HFFc6 (cell line): ENCODE data around the gene TMEM200B. TPM values are rescaled to one million over a fixed set of nuclear protein-coding genes. Genes with fewer than 3 reads are reported as not detected.

Source experiments
- DNase-seq: peaks from one replicate; pipeline ENCODE4 v3.0.0-alpha.2; 2018
- H3K27ac Mint-ChIP-seq: 2 replicates; pipeline ENCODE4 v1.8.0; 2020; ENCODE audit warnings: mild to moderate bottlenecking, mixed read lengths
- H3K27me3 Mint-ChIP-seq: 2 replicates; pipeline ENCODE4 v1.8.0; 2021; ENCODE audit warnings: mild to moderate bottlenecking, moderate library complexity, mixed read lengths; ENCODE audit not compliant: insufficient read depth
- H3K36me3 Mint-ChIP-seq: 2 replicates; pipeline ENCODE4 v1.8.0; 2021; ENCODE audit warnings: low read depth, mixed read lengths
- H3K4me1 Mint-ChIP-seq: 2 replicates; pipeline ENCODE4 v1.8.0; 2020; ENCODE audit warnings: low read depth, mixed read lengths
- H3K4me3 Mint-ChIP-seq: 2 replicates; pipeline ENCODE4 v1.8.0; 2020; ENCODE audit warnings: mild to moderate bottlenecking, moderate library complexity, mixed read lengths
- H3K9me3 Mint-ChIP-seq: 2 replicates; pipeline ENCODE4 v1.8.0; 2020; ENCODE audit warnings: mild to moderate bottlenecking, mixed read lengths
- long read RNA-seq: library from polyadenylated mRNA; unstranded; transcript quantifications from one replicate; pipeline ENCODE4 v2.0.0, GENCODE V29; 2019
- total RNA-seq, 6 experiments: library from RNA; stranded (reverse); fragmentation: NEBNext Ultra II Directional; extraction: Animal tissue kit (Norgen Biotek cat#: 25700); gene quantifications; 2 replicates in 1 of 6; 3 replicates in 5 of 6; pipeline ENCODE4 v1.2.3, GENCODE V29; 2021
- TF ChIP-seq, protein P1 (sequence below): fragments of 200-600 bp; sonication (generic); IDR thresholded peaks from 2 replicates; pipeline ENCODE4 v1.5.0; 2021; ENCODE audit warnings: antibody characterized with exemption, mild to moderate bottlenecking

TMEM200B gene
- 10 to 100 TPM; 12.7 to 15.4 (median 13.6) TPM for total RNA-seq
- long read RNA-seq, partial matches to known transcripts, result 0 of 1 reads
- long read RNA-seq, other reads (novel, unspliced or antisense), result 1 of 1 reads

DNA sequence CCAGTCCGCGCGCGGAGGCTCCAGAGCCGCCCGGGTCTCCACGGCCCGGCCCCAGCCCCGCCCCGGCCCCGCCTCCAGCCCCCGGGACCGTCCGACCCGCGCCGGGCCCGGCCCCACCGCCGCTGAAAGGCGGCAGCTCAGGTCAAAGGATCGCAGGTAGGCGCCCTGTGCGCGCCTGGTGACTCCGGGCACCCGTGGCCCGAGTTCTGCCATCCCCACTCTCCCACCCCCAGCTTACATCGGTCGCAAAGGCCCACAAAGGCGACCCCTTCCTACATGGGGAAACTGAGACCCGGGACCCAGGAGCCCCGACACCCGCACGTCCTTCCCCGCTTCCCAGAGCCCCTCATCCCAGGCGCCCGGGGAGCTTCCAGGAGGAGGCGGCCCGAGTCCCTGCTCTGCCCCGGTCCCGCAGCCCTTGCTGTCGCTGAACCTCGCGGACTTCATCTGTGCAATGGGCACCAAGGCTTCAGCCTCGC, at the start of gene TMEM200B:
Gene TMEM200B (minus strand): TSS at position 17 of the 479 bp plus-strand sequence. CDS start 2,075 bp downstream, outside the sequence.
- peaks cover 3% of the 10 kb centered on the region for H3K27me3 Mint-ChIP-seq
- peaks cover 21% of the 10 kb centered on the region for H3K4me1 Mint-ChIP-seq
- no peak for DNase-seq
- TF ChIP-seq, protein P1, sequence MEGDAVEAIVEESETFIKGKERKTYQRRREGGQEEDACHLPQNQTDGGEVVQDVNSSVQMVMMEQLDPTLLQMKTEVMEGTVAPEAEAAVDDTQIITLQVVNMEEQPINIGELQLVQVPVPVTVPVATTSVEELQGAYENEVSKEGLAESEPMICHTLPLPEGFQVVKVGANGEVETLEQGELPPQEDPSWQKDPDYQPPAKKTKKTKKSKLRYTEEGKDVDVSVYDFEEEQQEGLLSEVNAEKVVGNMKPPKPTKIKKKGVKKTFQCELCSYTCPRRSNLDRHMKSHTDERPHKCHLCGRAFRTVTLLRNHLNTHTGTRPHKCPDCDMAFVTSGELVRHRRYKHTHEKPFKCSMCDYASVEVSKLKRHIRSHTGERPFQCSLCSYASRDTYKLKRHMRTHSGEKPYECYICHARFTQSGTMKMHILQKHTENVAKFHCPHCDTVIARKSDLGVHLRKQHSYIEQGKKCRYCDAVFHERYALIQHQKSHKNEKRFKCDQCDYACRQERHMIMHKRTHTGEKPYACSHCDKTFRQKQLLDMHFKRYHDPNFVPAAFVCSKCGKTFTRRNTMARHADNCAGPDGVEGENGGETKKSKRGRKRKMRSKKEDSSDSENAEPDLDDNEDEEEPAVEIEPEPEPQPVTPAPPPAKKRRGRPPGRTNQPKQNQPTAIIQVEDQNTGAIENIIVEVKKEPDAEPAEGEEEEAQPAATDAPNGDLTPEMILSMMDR, result no peak
- peak within 1 kb of the TSS; percentile 86 for H3K4me3 Mint-ChIP-seq
- H3K9me3 Mint-ChIP-seq, result no peaks in the 10 kb centered on the region
- H3K27ac Mint-ChIP-seq, result peak within 1 kb of the TSS; percentile 94
- H3K36me3 Mint-ChIP-seq, result no peaks in the 10 kb centered on the region

- no peak overlapping the region; the same call in 1 of the 2 replicates for H3K27ac Mint-ChIP-seq
- no peaks in the 10 kb centered on the region; the same call in 1 of the 2 replicates for H3K27me3 Mint-ChIP-seq
- TF ChIP-seq, protein P1, result no peak
- no peaks in the 10 kb centered on the region for H3K9me3 Mint-ChIP-seq
- H3K4me1 Mint-ChIP-seq, result peaks cover 63% of the 10 kb centered on the region
- no peak overlapping the region for H3K4me3 Mint-ChIP-seq
- DNase-seq, result no peak
- H3K36me3 Mint-ChIP-seq, result peaks cover 43% of the 10 kb centered on the region
Measured at GRCh38 chr1:29172415-29172939, 48.8 kb upstream of the TMEM200B start.

DNA sequence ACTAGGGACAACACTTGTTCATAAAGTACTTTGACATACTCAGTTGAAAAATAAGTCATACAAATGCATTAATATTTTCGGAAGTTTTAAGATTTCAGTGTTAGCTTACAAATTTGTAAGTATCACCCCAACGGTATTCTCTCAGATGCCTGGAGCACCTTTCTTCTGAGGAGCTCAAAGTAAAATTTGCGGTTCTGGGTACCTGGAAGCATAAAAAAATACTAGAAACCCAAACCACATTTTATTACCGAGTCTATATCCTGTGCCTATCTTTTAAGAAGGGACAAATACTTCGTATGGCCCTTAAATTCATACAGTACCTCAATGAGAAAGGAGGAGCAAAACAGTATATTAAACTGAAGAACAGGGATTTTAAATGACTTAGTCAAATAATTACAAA, 47.8 kb upstream of the TMEM200B start:
- DNase-seq, result no peak
- H3K4me3 Mint-ChIP-seq, result no peak overlapping the region
- no peaks in the 10 kb centered on the region for H3K9me3 Mint-ChIP-seq
- H3K27ac Mint-ChIP-seq, result peak overlapping the region; percentile 47
- TF ChIP-seq, protein P1, result no peak
- H3K36me3 Mint-ChIP-seq, result peaks cover 45% of the 10 kb centered on the region
- H3K4me1 Mint-ChIP-seq, result peaks cover 61% of the 10 kb centered on the region
- H3K27me3 Mint-ChIP-seq, result no peaks in the 10 kb centered on the region; the same call in 1 of the 2 replicates

DNA sequence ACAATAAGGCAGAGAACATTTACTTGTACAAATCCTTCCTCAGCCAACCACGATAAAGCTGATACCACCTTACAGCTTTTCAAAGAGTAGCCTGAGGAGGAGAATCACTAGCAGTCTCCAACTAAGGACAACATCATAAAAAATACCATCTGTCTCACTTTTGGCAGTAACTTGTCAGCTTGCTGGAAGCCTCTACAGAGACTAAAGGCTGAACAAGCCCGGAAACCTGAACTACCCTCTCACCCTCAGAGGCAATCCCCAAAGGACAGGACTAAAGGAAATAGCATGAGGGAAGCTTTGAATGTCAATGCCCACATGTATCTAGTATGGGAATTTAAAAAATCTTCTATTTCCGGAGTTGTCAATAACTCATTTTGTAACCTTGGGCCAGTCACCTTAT, 47.4 kb upstream of the TMEM200B start:
- H3K27me3 Mint-ChIP-seq, result no peaks in the 10 kb centered on the region; the same call in 1 of the 2 replicates
- TF ChIP-seq, protein P1, result no peak
- no peaks in the 10 kb centered on the region for H3K9me3 Mint-ChIP-seq
- no peak overlapping the region for H3K4me3 Mint-ChIP-seq
- peak overlapping the region; percentile 47 for H3K27ac Mint-ChIP-seq
- H3K36me3 Mint-ChIP-seq, result peaks cover 48% of the 10 kb centered on the region
- DNase-seq, result no peak
- peaks cover 61% of the 10 kb centered on the region for H3K4me1 Mint-ChIP-seq

GRCh38 chr1:29169976-29170375, 46.3 kb upstream of the TMEM200B start:
- Mint-ChIP-seq H3K4me3 (no peak overlapping the region), H3K36me3 (peaks cover 53% of the 10 kb centered on the region), H3K9me3 (no peaks in the 10 kb centered on the region), H3K27ac (no peak overlapping the region), H3K4me1 (peaks cover 70% of the 10 kb centered on the region), H3K27me3 (peaks cover 1% of the 10 kb centered on the region; the same call in 1 of the 2 replicates)
- TF ChIP-seq, protein P1, result no peak
- no peak for DNase-seq
